Heart right ventricle (tissue), 16 donors: ENCODE data around the gene DDC. TPM values are rescaled to one million over a fixed set of nuclear protein-coding genes. Genes with fewer than 3 reads are reported as not detected.

Experiments used
- ATAC-seq, 8 donors: fragments of 200-7000 bp; cut with Tn5 transposase; one replicate each; pipeline ENCODE4 v1.9.1; 2020; ENCODE audit warnings: mild to moderate bottlenecking in 8 of 8, moderate library complexity in 8 of 8, moderate number of reproducible peaks in 1 of 8
- DNase-seq, 2 donors: peaks; one replicate each; pipeline ENCODE4 v3.0.0-alpha.2; 2020
- H3K27ac ChIP-seq, 10 donors: fragments of 200-600 bp; sonication (generic) in 2 of 10; one replicate each; pipeline versions ENCODE4 v1.5.0 to v1.8.0; 2020 to 2022; ENCODE audit warnings: mild to moderate bottlenecking in 3 of 10
- H3K27me3 ChIP-seq, 7 donors: fragments of 200-600 bp; one replicate each; pipeline ENCODE4 v1.8.0; 2021 to 2022; ENCODE audit warnings: mild to moderate bottlenecking in 2 of 7
- H3K36me3 ChIP-seq, 9 donors: fragments of 200-600 bp; sonication (generic) in 1 of 9; one replicate each; pipeline versions ENCODE4 v1.5.0 to v1.8.0; 2020 to 2022; ENCODE audit warnings: mild to moderate bottlenecking in 2 of 9
- H3K4me1 ChIP-seq, 9 donors: fragments of 200-600 bp; sonication (generic) in 1 of 9; one replicate each; pipeline versions ENCODE4 v1.5.0 to v1.8.0; 2020 to 2022; ENCODE audit warnings: mild to moderate bottlenecking in 4 of 9
- H3K4me3 ChIP-seq, 10 donors: fragments of 200-600 bp; sonication (generic) in 2 of 10; one replicate each; pipeline versions ENCODE4 v1.5.0 to v1.8.0; 2020 to 2022; ENCODE audit warnings: mild to moderate bottlenecking in 7 of 10, moderate library complexity in 2 of 10
- H3K9me3 ChIP-seq, 11 donors: fragments of 200-600 bp in 10 of 11; sonication (generic) in 2 of 11; one replicate each; pipeline versions ENCODE4 v1.5.0 to v1.8.0; 2013 to 2022; ENCODE audit warnings: mild to moderate bottlenecking in 2 of 11, control low read depth in 1 of 11, moderate library complexity in 1 of 11
- WGBS, 2 donors: extraction: QIAGEN DNeasy Blood & Tissue Kit; methylation state at CpG; one replicate each; pipeline ENCODE4 v1.1.7; 2013; ENCODE audit warnings: inconsistent platforms in 1 of 2; 5-methylcytosine and 5-hydroxymethylcytosine counted together
- intact Hi-C, 10 donors: fragments of 100-400 bp; cut with DNase I; formaldehyde crosslinking; loops; one replicate each; pipeline versions ENCODE4 v1.11.1 to v1.14.2; 2022
- polyA plus RNA-seq, 2 donors: library from polyadenylated mRNA; stranded (reverse); fragments of 200-250 nt; gene quantifications; one replicate each; pipeline ENCODE4 v1.2.3, GENCODE V29; 2013
- total RNA-seq, 10 donors: library from RNA; stranded (reverse); fragmentation: NEBNext Ultra II Directional in 3 of 10; extraction: Animal tissue kit (Norgen Biotek cat#: 25700) in 3 of 10; gene quantifications; one replicate each; pipeline versions ENCODE4 v1.2.1 to v1.2.4, GENCODE V29; 2021 to 2023
- TF ChIP-seq, protein P1 (sequence below), 9 donors: fragments of 200-600 bp; sonication (generic) in 2 of 9; IDR thresholded peaks; one replicate each; pipeline versions ENCODE4 v1.5.0 to v1.8.0; 2021 to 2022; ENCODE audit warnings: antibody characterized with exemption in 9 of 9, mild to moderate bottlenecking in 5 of 9, moderate library complexity in 1 of 9
- donor health status: Arrhythmogenic right ventricular cardiomyopathy.
- donor health status: ischemic (EF 13 %, LVEDD 7.1; RV severe dilation, severe dysfunction).
- donor health status: healthy with polysubstance abuse.
- donor health status: DM: no; HTN: yes; CAD: no.
- donor health status: DM: no; HTN: no; CAD: no.
- donor health status: ischemic (EF 25% LVEDD 6.9; RV normal size, moderate dysfunction).
- donor health status: ischemic (EF 25% LVEDD 5.7; RV mildly dilated, moderate dysfunction).
- donor health status: healthy.
- donor health status: DM: yes; HTN: yes; CAD: no.
- donor health status: Ischemic cardiomyopathy.
- donor health status: ischemic (EF 35%, LVEDD 5.7; RV mildly dilated, moderate dysfunction).
- donor health status: nonischemic (EF 11% LVEDD 7.7; RV severe dilation, severe dysfunction).
- donor health status: DM: yes; HTN: yes; CAD: no.
- donor health status: PGD.
- donor health status: ischemic (EF 29% LVEDD 5.4; RV normal size, mild dysfunction).
- donor health status: nonischemic (EF 23%, LVEDD 6.1; RV moderate dilation, normal function).

The DDC gene
- total and polyA plus RNA-seq, 12 donors: not detected

DNA sequence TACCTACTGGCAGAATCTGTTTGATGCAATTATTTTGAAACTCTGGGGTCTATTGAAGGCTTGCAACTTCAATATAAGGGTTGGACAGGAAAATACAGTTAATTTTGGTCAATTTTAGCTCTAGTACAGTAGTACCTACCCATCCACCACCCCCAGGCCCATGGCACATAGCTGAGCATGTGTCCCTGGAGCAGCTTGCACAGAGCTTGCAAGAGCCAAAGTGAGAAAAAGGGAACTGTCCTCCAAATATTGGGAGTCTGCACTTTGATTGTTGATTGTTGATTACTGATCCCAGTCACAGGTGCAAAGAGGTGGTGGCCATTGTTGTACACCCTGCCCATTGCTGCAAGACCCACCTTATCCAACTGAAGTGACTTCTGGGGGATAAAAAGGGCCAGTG, 52.8 kb downstream of the DDC start:
- H3K27me3 ChIP-seq: peaks cover 0 to 7% (median 0%) of the 10 kb centered on the region in 7 donors
- peaks cover 0 to 6% (median 0%) of the 10 kb centered on the region in 11 donors for H3K9me3 ChIP-seq
- TF ChIP-seq, protein P1, sequence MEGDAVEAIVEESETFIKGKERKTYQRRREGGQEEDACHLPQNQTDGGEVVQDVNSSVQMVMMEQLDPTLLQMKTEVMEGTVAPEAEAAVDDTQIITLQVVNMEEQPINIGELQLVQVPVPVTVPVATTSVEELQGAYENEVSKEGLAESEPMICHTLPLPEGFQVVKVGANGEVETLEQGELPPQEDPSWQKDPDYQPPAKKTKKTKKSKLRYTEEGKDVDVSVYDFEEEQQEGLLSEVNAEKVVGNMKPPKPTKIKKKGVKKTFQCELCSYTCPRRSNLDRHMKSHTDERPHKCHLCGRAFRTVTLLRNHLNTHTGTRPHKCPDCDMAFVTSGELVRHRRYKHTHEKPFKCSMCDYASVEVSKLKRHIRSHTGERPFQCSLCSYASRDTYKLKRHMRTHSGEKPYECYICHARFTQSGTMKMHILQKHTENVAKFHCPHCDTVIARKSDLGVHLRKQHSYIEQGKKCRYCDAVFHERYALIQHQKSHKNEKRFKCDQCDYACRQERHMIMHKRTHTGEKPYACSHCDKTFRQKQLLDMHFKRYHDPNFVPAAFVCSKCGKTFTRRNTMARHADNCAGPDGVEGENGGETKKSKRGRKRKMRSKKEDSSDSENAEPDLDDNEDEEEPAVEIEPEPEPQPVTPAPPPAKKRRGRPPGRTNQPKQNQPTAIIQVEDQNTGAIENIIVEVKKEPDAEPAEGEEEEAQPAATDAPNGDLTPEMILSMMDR (IDR thresholded peaks at IDR 0.05): no peak
- no peaks in the 10 kb centered on the region for H3K4me1 ChIP-seq
- ATAC-seq (no peak), DNase-seq (no peak)
- H3K36me3 ChIP-seq: no peaks in the 10 kb centered on the region
- intact Hi-C loops: no loop called here
- H3K4me3 ChIP-seq: no peak overlapping the region
- no peak overlapping the region for H3K27ac ChIP-seq

DNA sequence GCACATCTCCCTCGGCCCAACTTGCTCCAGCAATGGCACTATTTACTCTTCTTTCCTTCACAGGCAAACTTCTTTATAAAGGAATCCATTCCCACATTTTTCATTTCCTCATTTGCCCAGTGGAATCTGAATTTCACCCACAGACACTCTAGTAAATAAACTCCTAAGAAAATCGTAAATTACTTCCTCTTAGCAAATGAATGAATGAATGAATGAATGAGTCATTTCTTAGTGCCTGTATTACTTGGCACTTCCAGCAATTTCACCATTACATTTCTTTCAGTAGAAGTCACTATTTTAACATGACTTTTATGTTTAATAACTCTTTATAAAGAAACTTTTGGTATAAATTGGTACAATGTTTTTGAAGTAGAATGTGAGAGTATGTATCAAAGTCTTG, 55.7 kb downstream of the DDC start:
- Histone ChIP-seq H3K36me3 (no peaks in the 10 kb centered on the region), H3K4me1 (no peaks in the 10 kb centered on the region), H3K27me3 (peaks cover 0 to 7% (median 0%) of the 10 kb centered on the region in 7 donors), H3K9me3 (no peaks in the 10 kb centered on the region), H3K4me3 (no peak overlapping the region), H3K27ac (no peak overlapping the region)
- DNase-seq: no peak
- WGBS, 2 donors: 81 to 85% methylated on average over 2 of the region's 2 CpGs
- no peak for ATAC-seq
- TF ChIP-seq, protein P1 (IDR thresholded peaks at IDR 0.05): no peak
- intact Hi-C loops: loop anchor here in 1 of 10 donors (10.0 kb wide), 1 partner anchor 75 kb away; no protein-coding TSS in a partner anchor

DNA sequence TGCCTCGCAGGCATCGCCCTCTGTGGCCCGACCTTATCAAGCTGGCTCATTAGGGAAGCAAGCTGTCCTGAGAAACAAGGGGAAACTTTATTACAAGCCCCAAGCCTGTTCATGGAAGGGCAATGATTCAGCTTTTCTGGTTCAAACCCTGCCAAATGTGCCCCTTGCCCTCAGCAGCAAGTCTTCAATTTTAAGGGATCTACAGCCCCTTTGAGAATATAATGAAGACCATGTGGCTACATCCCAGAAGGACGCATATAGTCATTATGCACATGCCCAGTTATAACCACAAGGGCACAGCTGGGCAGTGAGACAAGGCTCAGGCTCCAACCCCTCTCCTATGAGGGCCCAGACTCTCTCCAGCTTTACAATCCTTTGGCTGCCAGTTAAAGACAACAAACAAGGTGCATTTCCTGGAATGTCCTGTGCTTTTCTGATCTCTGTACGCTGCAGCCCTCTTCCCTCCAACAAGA, 56.7 kb downstream of the DDC start:
- Histone ChIP-seq H3K36me3 (no peaks in the 10 kb centered on the region), H3K27me3 (peaks cover 0 to 7% (median 0%) of the 10 kb centered on the region in 7 donors), H3K27ac (no peak overlapping the region), H3K9me3 (no peaks in the 10 kb centered on the region), H3K4me1 (no peaks in the 10 kb centered on the region), H3K4me3 (no peak overlapping the region)
- ATAC-seq: peak in 2 of 8 donors; percentile 41 to 49
- TF ChIP-seq, protein P1 (IDR thresholded peaks at IDR 0.05): no peak
- 80 to 82% methylated on average over 5 of the region's 5 CpGs for WGBS, 2 donors
- intact Hi-C loops: loop anchor here in 1 of 10 donors (10.0 kb wide), 1 partner anchor 76 kb away; no protein-coding TSS in a partner anchor
- DNase-seq: no peak

DNA sequence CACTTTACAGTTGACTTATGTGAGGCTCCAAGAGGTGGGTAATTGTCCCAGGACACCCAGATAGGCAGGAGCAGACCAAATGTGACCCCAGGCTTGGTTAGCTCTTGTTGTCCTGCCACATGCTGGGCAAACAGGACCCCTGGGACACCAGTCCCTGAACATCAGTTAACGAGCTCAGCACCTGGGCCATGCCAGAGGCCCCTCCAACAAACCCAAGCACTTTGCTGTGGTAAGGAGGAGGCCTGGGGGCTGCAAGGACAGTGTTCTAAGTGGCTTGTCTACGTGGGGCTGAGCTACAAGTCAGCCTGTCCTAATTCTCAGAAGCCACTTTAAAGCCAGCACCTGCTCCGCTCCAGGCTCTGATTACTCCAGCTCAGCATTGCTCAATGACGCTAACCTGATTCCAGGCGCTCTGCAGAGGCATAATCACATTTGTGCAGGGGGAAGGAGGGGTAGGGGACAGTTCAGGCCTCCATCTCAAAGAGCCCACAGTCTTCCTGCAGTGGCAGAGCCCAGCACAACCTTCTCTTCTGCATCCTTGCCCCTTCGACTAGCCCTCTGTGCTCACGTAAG, 57.2 kb downstream of the DDC start:
- no peak overlapping the region for H3K4me3 ChIP-seq

More for the DNA sequence above, 57.2 kb downstream of the DDC start:
- Histone ChIP-seq H3K9me3 (no peaks in the 10 kb centered on the region), H3K36me3 (no peaks in the 10 kb centered on the region), H3K27me3 (peaks cover 0 to 7% (median 0%) of the 10 kb centered on the region in 7 donors), H3K27ac (no peak overlapping the region), H3K4me1 (peaks cover 0 to 4% (median 3%) of the 10 kb centered on the region in 9 donors)
- intact Hi-C loops: loop anchor here in 1 of 10 donors (10.0 kb wide), 1 partner anchor 77 kb away; no protein-coding TSS in a partner anchor
- DNase-seq (no peak), ATAC-seq (peak in 3 of 8 donors; percentile 37 to 72 (median 50))
- TF ChIP-seq, protein P1 (IDR thresholded peaks at IDR 0.05): no peak
- WGBS, 2 donors: 70 to 83% methylated on average over 7 of the region's 7 CpGs
